ENCODE measurements around the gene RTKN.
"Not testable (repeated sequence)": the region's sequence is repeated elsewhere in the genome, so short reads cannot be mapped to it uniquely, and the experiment has no call there.

Gene RTKN

DNA sequence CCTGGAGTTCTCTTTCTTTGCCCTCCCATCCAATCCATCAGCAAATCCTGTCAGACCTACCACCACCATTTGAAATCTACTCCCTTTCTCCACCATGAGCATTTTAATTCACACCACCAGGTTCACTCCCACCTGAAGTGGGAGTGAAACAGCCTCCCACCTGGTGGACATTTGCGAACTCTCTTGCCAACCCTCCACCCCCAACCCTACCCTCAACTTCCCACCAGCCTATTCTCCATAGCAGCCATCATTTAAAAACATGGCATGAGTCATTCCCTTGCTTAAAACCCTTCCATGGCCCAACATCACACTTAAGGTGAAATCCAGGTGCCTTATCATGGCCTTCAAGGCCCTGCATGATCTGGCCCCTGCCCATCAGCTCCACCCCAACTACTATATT is 3.5 kb downstream of the RTKN start:
- DNase-seq (ENCODE audit: low spot score), result no peak

DNA sequence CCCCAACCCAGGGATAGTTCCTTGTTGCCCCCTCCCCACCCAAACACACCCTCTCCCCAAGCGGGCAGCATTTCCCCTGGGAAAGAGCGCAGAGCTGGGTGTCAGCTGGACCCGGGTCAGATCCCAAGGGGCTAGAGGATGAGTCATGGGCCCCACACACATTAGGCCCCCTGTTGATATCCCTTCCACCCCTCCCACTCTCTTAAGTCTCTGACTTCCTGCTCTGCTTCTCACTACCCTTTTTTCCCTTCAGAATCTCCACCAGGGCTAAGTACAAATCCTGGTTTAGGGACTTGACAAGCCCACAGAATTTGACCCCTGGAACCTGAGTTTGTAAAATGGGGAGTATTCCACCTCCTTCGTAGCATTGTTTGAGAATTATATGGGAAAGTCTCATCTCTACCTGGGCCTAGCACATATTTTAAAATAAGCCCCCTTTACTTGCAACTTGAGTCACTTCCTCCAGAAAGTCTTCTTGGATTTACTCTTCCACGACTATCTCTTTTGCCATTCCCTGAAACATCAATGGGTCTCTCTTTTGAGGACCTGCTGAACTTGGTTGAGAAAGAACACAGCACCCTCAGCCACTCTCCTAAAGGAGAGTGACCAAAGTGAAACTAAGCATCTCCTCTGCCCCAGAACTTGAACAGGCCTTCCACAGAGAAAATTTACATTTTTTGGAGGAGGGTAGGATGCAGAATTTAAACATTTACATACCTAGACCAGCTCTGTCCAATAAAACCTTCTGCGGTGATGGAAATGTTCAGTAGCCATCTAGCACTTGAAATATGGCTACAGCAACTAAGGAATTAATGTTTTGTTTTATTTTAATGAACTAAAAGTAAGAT is 4.7 kb downstream of the RTKN start:
- DNase-seq (ENCODE audit: low spot score), result no peak

DNA sequence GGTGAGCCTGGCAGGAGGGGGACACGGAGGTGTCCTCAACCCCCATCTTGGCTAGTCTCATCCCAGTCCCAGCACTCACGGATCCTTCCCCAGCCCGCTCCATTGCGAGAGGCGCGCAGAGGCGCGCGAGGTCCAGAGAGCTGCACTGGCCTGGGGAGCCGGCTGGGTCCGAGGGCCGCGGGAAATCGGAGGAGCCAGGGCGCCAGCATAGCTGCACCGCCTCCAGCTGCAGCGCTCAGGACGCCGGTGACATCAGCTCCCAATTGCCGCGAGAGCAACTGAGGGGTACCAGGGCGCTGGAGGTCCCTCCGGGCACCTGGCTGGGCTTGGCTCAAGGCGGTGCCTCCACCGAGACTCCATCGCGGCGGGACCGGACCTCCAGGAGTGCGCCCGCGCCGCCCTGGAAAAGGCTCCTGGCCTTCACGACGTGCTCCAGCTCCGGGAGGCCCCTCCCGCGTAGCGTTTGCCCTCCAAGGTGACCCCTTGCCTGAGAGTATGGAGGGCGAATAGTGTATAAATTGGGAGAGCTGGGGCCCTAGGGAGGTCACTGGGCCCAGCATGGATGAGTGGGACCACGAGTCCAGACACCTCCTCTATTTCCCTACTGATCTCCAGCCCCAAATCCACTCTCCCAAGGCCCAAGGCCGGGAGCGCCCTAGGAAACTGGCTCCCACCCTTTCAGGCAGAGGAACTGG is 5.5 kb downstream of the RTKN start:
- DNase-seq (ENCODE audit: low spot score), result no peak

DNA sequence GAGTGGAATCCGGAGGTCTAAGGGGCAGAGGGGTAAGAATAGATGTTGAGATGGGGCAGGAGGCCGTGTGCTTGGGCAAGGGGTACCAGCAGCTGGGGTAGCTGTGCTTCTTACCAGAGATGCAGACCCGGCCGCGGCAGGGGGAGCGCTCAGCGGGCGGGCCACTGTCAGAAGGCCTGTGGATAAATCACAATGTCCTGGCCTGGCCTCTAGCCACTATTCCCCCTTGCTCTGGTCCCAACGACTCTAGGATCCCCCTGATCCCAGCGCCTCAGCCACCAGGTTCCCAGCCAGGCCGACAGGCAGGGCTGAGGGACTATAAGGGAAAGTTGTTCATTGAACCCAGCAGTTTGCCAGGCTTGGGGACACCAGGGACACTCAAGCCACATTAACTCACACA is 11.2 kb downstream of the RTKN start:
- no peak for DNase-seq (ENCODE audit: low spot score)

DNA sequence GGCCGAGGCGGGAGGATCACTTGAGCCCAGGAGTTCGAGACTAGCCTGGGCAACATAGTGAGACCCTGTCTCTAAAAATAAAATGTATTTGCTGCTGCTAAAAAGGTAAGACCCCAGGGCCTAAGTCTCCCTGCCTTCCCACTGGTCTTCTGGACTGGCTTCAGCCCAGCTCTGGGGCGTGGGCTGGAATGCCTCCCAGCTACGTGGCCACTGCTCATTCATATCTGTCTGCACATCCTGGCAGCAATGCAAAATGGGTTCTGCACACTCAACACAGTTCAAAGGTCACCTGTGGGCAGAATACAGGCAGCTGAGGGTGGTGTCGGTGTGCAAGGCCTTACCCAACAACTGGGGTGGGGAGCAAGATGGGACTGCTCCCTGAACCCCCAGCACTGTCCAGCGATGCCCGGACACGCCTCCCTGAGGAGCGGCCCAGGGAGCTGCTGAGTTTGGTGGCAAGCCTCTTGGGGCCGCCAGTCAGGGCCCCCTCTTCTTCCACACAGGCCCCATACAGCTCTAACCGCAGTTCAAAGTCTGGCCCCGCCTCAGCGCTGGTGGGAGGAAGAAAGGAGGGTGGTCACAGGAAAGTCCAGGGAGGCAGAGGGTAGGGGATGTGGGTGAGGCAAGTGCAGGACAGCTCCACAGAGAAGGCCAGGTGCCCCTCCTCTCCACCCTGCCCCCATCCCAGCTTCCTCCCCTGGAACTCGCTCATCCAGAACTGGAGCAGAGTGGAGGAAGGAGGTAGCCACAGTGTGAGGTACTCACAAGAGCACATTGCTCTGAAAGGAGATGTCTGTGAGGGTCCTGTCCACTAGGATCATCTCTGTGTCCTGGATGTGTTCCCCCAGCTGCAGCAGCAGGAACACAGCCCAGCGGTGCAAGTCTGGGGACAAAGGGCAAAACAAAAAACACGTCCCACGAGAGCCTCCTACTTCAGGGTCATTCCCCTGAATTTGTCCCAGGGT is 12.0 kb downstream of the RTKN start:
- no peak for DNase-seq (ENCODE audit: low spot score)

DNA sequence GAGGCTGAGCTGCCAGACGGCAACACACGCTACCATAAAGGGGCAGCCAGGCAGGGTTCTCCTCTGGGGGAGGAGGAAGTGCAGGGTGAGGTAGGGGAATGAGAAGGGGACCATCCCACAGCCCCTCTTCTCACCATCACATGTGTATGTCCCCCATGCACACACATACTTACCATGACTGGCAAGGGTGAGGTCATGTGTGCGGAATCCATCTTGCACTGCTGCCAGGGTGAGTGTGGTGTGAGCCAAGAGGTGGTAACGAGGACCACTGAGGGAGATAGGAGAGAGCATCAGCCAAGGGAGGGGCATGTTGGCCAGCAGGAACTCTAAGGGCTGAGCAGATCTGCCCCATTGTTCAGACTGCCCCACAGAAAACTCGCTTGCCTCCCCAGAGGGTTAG is 13.1 kb downstream of the RTKN start:
- no peak for DNase-seq (ENCODE audit: low spot score)

DNA sequence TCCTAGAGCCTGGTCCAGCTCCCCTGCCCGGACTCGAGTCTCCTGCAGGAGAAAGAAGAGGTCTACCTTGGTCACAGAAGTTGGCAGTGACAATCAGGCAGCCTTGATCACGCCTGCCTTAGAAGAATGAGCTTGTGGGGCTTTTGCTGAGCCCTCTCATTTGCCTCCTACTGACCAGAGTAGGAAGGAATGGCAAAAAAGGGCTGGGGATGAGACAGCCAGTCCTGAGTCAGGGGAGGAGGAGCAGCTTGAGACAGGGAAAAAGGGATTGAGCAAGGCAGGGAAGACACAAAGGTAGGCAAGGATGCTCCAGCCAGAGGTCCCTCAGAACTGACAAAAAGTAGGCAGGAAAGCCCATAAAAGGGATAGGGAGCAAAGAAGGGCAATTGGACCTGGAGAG is 14.2 kb downstream of the RTKN start:
- peak; percentile 49 for DNase-seq (ENCODE audit: low spot score)

DNA sequence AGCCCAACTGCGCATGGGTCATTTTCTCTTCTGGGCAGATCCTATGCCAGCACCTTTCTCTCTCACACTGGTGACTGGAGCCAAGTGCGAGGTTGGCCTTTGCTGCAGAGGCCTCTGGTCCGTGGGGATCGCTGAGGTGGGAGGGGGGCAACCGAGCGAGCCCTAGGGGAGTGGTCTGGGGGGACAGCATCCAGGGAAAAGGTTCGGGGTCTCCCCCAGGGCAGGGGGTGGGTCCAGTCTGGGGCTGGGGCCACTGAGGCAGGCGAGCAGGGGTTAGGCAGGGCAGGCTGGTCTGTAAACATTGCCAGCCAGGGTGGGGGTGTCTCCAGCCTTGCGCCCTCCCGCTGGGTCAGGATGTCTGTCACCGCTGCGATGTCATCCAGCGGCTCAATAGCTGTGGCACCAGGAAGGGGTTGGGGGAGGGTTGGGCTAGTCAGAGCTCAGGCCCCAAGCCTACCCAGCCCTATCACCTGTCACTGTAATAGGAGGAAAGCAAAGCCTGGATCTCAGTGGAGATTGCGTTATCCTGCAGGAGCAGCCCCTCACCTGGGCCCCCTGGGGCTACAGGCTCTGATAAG is 15.5 kb downstream of the RTKN start:
- no peak for DNase-seq (ENCODE audit: low spot score)

DNA sequence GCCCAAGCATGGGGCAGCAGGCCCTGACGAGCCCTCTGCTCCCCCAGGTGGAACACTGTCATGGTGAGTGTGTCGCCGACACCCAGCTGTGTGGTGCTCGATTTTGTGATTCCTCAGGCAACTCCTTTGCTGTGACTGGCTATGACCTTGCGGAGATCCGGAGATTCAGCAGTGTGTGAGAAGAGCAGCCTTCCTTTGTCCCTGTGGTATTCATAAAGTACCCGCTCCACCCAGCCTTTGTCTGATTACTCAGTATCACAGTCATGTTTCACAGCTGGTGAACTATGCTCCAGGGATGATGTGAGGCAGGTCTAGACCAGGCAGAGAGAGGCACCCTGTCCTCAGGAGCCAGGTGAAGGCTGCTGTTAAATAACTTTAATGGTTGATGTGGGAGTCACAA is 16.2 kb downstream of the RTKN start:
- peak; percentile 48 for DNase-seq (ENCODE audit: low spot score)

DNA sequence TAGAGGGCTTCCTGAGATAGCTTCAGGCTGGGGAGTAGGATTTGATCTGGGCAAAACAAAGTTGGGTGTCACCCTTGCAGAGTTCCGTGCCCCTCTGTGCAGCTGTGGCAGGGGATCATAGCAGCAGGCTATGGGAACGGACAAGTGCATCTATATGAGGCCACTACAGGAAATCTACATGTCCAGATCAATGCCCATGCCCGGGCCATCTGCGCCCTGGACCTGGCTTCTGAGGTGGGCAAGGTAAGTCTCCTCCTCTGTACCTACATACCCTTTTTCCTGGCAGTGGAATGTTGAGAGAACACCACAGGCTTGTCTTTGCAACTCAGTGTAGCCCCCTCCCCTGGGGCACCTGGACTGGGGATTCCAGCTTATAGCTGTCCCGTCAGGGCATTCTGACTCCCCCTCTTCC is 16.7 kb downstream of the RTKN start:
- no peak for DNase-seq (ENCODE audit: low spot score)

DNA sequence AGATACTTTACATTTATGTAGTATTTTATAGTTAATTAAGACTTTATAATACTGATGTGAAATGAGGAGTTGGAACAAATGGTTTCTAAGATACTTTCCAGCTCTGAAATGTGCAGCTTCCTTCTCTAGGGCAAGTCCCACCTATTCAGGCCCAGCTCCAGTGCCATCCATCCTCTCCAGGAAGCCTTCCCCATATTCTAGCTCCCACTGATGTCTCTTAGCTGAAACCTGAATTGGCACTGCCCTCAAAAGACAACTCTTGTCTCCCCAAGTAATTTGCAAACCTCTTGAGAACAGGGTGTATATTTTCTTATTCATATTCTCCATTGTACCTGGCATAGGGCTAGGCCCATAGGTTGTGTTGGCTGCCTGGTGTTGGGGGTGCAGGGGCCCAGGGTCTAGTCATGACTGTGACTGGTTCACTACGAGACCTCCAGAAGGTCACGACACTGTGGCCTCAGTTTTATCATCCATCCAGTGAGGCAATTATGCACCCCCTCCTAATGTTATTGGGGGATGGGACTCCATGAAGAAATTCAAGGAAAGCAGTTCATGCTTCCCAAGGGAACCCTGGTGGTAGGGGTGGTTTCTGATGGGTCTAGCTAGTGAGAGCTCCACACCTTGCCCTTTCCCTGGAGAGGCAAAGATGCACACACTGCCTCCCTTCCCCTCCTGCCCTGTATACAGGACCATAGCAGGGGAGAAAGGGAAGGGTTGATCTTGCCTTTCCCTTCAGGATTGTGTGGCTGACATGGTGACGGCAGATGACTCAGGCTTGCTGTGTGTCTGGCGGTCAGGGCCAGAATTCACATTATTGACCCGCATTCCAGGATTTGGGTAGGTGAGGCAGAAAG is 17.4 kb downstream of the RTKN start:
- DNase-seq (ENCODE audit: low spot score), result peak; percentile 36

DNA sequence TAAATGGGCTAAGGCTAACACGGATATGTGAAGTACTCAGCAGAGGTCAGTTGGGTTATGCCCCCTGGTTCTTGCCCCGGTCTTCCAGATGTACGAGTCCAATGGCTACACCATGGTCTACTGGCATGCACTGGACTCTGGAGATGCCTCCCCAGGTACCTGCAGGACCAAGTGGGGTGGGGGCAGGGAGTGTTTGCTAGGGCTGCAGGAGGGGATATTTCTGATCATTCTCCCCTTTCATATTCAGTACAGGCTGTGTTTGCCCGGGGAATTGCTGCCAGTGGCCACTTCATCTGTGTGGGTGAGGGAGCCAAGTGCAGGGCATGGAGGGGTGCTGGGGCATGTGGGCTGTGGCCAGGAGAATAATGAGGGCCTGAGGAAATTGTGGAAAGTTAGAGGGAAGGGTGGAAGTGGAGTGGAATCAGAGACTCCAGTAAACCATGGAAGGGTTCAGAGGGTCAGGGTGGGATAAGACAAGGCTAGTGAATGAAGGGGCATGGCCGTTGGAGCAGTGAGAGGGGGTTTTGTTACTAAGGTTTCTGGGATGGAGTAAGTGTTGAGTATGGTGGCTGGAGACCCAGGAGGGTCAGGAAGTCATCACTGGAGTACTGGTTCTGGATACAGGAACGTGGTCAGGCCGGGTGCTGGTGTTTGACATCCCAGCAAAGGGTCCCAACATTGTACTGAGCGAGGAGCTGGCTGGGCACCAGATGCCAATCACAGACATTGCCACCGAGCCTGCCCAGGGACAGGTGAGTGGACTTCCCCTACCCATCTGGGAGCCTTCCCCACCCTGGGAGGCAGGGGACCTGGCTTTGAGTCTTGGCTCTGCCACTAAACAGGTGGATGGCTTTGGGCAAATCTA is 18.3 kb downstream of the RTKN start:
- no peak for DNase-seq (ENCODE audit: low spot score)

DNA sequence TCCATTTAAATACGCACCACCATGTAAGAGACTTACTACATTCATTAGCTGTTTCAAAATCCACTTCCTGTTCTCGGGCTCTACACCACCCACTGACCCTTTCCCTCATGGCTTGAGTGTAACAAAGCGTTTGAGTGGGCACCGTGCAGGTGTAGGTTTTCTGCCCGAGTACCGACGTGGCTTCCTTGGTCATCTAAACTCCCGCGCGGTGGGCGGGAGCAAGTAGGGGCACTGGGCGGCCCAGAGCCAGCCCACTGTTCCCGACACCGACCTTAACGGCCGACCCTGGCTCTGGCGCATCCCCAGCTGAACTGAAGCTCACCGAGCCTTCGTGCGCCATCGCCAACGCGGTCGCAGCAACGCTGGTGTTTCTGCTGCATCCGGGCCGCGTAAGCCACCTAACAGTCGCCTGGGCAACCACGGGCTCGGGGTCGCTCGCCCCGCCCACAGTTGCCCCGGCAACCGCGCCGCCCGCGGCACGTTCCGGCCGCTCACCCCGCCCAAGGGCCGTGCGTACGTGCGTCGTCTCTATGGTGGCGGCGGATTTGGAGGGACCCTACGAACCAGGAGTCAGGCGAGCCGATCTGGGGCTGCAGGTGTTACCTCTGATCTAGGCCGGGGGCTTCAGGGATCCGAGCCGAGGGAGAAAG is 20.4 kb downstream of the RTKN start, which contains the start of the genes C2orf81 and WDR54:
C2orf81 (minus strand) TSS at position 399 of the 650 bp plus-strand sequence; CDS start at position 340, 59 bp downstream.
WDR54 (plus strand) TSS at position 510 of the 650 bp plus-strand sequence. CDS start 424 bp downstream, outside the sequence.
- DNase-seq (ENCODE audit: low spot score), result peak; percentile 98

DNA sequence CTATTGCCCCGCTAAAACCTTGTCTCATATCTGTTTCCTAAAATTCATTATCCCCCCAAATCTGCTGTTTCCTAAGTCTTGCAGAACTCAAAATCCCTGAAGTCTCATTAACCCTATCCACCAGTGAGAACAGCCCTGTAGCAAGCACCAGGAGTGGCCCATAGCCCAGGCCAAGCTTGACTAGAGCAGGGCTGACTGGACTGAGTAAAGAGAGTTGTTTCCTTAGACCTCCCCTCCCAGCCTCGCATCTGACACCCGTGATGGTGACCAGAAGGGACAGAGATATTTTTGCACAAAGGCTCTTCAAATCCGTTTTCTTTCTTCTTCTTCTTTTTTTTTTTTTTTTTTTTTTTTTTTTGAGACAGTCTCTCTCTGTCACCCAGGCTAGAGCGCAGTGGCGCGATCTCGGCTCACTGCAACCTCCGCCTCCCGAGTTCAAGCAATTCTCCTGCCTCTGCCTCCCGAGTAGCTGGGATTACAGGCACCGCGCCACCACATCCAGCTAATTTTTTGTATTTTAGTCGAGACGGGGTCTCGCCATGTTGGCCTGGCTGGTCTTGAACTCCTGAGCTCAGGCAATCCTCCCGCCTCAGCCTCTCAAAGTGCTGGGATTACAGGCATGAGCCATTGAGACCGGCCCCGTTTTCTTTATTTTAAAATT is 21.2 kb downstream of the RTKN start:
- DNase-seq (ENCODE audit: low spot score), result not testable (repeated sequence)

DNA sequence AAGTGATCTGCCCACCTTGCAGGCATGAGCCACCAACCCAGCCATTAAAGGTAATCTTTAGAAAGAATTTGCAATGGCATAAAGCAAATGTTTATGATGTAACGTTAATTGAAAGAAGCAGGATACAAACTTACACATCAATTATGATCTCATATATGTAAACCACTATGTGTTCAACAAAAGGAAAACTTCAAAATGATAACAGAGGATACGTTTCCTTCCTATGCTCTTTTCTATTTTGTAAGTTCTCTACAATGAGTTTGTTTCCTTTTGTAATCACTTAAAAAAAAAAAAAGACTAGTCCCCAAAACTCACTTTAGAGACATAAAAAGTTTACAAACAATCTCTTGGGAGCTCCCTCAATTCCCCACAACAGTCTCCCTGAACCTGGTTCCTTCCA is 21.7 kb downstream of the RTKN start:
- DNase-seq (ENCODE audit: low spot score), result no peak

DNA sequence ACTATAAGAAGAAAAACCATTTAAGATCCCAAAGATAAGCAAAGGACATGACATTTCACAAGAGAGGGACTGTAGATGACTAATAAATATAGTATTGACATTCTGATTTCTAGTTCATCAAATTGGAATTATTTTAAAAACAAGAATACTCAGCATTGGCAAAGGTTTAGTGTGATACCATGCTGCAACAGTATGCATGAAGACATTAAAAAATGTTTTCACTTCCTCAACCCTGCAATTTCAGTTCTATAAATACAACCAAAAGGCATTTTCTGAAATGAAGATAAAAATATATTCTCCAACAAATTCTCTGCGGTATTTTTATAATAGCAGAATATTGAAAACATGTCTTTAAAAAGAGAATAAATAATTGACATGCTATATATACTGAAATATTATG is 22.4 kb downstream of the RTKN start:
- no peak for DNase-seq (ENCODE audit: low spot score)

DNA sequence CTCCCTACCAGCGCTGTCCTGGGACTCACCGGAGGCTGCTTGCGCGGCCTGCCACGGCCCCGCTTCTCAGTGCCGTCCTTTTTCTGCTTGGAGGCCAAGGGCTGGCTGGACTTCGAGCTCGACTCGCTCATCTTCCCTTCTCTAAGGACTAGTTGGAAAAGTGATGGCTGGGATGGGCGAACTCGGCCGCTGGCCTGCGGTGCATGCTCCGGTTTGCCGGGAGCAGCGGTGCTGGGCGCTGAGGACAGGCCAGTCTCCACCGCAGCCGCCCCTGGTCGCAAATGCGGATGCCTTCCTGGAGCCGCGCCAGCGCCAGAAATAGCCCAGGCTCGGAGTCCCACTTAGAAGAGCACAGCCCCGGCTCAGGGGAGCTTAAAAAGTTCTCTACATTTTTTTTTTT is 23.4 kb downstream of the RTKN start:
- no peak for DNase-seq (ENCODE audit: low spot score)

DNA sequence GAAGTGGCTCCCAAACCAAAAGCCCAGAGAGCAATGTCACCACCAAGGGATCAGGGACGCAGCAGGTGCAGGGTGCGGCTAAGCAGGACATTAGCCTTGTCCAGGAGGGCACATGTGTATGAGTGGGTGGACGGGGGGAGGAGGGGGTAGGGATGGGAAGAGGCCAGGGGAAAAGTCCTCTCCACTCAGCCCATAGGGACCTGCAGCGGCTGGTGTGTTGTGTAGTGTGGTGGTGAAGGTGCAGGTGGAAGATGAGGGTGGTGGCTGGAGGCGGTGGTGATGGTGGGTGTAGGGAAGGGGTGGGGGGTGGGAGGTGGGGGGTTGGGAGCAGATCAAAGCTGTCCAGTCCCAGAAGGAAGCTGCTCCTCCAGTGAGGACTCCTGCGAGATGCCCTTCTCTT is 24.0 kb downstream of the RTKN start:
- no peak for DNase-seq (ENCODE audit: low spot score)

DNA sequence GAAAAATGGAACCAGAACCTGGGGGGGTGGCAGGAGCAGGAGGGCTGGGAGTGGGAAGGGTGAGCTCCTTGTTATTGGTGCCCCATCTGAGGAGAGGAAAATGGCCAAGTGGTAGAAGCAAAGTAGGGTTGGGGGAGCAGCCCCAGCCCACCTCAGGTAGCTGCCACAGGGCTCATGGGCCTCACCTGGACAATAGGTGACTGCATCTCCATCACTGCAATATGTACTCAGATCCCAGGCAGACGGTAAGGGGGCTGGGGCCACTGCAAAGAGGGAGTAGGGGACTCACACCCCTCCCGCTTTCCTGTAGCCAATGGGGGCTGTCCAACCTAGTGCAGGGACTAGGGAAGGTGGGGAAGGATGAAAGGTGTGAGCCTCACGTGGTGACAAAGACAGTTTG is 24.5 kb downstream of the RTKN start:
- no peak for DNase-seq (ENCODE audit: low spot score)
